Measurements from ENCODE around the gene NUP205.
"Not testable (repeated sequence)": the region's sequence is repeated elsewhere in the genome, so short reads cannot be mapped to it uniquely, and the experiment has no call there.

NUP205 gene

DNA sequence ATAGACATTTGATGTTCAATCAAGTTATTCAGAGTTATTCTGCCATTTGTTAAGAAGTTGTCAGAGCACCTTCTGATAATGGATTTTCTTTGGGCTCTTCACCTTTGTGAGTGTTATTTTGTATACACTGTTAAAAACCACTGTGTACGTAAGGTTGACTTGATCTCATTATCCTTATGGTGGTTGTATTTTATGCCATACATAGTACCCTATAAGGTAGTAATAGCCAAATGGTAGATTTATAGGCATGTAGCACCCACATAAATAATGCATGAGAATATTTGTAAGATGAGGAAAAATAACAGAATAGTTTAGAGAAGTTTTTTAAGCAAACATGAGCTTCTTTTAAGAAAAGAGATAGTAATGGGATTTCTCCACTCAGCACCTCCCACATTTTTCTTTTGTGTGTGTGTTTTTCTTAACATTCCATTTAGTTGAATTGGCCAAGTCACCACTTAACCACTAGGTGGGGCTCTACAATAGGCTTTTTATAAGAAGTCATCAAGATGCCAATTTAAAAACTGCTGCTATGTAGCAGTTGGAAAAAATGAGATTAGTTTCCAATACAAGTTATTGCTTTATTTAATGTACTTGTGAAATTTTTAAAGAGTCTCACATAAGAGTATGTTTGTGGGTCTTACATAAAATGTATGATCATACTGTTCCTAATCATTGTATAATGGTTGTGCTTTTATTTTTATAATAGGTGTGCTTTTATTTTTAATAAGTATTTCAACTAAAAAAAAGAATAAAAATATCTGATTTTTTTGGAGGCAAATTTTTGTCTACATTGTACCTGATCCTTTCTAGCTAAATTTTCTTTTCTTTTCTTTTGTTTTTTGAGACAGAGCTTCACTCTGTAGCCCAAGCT lies 63.5 kb downstream of the NUP205 start:
- DNase-seq: peak; percentile 54

DNA sequence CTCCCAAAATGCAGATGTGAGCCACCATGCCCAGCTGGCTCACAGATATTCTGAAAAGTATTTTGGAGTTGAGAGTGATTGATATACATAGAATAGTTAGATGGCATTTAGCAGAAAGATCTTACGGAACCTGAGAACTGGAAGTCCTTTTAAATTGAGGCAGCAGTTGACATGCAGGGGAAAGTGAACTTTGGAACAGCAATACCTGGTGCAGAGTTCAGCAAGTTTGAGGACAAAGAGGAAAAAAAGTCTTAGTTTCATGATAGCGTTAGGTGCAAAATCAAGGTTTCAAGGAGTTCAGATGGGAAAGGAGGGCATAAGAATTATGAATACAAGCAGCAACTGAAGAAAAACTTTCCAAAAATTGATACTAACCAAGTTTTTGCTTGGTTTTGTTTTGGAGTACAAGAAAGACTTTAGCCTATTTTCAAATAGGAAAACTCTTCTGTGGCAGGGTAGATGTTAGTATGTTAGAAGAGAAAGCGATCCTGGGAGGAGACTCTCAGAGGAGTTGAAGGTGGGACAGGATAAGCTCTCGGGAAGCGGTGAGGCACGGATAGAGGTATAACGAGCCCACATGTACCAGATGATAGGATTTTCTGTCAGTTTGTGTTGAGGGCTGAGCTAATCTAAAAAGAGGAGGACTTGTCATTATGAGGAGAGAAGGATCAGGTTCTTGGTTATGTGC lies 76.6 kb downstream of the NUP205 start:
- no peak for DNase-seq

DNA sequence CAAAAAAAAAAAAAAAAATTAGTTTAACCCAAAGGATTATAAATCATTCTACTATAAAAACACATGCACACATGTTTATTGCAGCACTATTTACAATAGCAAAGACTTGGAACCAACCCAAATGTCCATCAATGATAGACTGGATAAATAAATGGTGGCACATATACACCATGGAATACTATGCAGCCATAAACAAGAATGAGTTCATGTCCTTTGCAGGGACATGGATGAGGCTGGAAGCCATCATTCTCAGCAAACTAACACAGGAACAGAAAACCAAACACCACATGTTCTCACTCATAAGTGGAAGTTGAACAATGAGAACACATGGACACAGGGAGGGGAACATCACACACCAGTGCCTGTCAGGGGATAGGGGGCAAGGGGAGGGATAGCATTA lies 82.0 kb downstream of the NUP205 start:
- DNase-seq: not testable (repeated sequence)

DNA sequence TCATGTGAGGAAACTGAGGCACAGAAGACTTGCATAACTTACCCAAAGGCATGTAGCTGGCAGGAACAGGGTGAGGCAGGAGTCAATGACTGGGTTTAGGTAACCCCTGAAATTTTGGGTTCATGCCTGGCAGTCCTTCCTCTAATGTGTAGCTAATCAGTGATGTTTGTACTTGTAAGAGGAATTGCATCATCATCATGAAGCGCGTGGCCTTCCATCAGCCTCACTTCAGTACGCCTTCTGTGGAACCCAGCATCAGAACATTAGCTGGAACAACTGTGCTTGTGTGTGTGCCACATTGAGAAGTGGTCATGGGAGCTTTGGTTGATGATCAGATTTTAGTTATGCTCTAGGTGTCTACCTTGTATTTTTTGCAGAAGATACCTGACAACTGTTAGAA lies 86.4 kb downstream of the NUP205 start:
- no peak for DNase-seq

DNA sequence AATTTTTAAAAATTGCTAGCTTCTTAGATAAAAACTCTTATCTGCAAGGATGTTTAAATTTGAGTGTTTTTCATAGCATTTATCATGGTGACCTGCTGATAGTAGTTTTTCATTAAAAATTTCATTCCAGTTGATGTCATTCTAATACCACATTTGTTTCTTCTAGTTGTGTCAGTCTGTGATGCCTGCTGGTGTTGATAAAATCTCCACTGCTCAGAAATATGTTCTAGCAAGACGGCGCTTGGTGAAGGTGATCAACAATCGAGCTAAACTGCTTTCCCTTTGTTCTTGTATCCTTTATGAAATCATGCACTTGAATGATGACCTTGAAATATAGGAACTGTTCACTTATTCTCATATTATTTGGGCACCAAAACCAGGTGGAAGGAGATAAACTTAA lies 87.0 kb downstream of the NUP205 start:
- DNase-seq: no peak

DNA sequence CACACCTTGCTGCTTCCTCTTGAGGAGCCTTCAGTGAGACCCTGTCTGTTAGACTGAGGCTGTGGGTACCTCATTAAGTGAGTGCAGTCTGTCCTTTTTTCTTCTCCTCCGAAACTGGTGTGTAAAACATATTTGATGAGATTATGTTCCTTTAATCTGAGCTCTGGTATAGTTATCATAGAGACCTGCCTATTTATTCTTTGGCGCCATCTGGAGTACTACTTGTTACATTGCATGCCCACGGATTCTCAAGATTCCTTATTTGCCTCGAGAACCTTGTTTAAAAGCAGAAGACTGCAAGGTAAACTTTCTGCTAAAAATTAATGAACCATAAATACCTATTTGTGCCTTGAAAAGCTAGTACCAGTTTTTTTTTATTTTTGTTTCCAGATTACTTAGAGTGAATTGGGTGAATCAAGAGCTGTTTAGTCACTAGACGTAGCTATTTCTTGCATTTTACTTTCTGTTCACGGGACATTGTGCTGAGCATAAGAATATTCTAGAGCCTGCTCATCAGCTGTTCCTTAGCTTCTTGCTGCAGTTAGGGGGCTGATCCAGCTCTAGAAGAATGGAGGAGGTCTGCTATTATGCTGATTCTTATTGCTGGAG lies 87.7 kb downstream of the NUP205 start:
- DNase-seq: no peak

DNA sequence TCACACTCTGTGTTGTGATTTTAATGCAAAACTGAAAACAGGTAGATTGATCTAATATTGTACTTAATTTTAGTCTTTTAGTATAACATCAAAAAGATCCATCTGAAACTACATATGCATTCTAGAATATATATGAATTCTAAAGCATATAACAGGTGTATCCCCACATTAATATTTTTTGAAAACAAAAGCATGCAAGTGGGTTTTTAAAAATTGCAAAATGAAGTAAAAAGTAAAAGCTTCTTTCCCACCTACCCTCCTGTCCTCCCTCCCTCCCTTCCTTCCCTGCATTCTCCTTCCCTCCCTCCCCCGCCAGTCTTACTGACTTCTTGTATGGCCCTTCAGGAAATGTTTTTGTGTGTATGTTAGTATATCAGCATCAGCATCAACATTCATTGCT lies 90.0 kb downstream of the NUP205 start:
- DNase-seq: no peak

DNA sequence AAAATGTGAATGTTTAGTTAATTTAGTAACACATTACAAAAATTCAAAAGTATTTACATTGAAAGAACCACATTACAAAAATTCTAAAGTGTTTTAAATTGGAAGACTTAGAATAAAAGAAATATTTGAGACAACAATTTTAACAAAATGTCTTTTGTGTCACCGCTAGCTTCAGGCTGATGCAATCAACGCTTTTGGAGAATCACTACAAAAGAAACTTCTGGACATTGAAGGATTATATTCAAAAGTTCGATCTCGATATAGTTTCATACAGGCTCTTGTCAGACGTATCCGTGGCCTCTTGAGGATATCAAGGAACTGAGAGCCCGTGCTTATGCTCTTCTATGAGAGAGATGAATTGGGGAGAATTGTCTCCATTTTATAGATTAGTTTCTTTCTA lies 90.5 kb downstream of the NUP205 start:
- DNase-seq: no peak

DNA sequence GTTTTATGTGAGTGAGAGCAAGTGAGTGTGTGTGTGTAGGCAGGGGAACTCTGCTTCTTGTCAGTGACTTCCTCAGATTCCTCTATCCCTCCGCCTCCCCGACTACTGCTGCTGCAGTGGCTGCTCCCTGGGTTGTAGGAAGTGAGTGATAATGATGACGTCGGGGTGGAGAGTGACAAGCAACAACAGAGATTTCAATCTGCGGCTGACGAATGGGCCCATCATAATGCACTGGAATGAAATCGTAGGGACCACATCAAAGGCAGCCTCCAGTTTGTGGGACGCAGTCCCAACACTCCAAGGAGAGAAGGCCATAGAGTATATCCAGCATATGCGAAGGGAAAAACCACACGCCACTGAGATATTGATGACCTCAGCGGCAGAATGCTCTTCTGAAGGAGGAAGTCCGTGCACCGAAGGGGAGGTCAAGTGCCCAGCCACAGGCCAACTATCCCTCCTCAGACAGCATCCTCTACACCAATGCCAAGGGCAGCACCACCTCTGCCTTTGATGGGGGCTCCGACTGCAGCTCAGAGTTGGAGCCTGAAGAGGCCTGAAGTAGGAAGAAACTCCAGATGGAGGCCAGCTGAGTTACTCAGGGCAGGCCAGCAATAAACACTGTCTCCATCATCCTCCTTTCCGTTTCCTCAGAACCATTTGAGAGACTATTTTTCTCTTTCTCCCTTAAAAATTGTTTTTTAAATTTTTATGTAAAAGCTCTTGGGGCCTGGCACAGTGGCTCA lies 93.3 kb downstream of the NUP205 start:
- DNase-seq: no peak

DNA sequence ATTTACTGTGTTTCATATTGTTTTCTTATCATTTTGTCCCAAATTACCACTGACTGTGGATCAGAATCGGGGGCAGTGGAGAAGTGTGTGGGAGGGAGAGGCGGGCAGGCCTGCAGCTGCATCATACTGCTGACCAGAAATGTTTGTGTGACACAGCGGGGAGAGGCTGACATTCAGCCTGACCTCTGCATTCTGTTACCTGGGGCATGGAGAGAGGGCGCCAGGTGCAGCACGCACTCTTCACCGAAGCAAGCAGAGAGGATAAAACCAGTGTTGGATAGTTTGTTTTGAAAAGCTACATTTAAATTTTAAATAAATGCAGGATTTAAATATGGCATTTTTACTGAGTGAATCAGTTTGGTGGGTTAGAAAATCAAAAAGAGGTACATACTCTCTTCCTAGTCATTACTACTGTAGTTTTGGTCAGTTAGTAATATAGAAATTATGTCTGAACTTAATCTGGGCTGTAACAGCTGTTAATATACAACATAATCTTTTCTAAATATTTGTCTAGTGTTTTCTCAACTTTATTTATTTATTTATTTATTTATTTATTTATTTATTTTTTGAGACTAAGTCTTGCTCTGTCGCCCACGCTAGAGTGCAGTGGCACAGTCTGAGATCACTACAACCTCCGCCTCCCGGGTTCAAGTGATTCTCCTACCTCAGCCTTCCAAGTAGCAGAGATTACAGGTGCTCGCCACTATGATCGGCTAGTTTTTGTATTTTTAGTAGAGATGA lies 95.8 kb downstream of the NUP205 start:
- no peak for DNase-seq

DNA sequence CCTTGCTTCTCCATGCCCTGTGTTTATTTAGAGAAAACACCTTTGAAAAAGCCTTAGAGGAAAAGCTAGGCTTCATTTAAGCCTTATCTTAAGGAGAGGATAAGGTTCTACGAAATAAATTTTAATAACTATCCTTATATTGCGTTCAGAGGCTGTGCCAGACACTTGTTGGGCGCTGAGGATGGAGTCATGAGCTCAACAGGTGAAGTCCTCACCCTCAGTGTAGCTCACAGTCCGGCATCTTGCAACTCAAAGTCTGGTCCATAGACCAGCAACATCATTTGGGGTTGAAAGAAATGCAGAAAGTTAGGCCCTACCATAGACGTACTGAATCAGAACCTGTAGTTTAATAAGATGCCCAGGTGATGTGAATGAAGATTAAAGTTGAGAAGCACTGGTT lies 100.8 kb downstream of the NUP205 start:
- DNase-seq: no peak

DNA sequence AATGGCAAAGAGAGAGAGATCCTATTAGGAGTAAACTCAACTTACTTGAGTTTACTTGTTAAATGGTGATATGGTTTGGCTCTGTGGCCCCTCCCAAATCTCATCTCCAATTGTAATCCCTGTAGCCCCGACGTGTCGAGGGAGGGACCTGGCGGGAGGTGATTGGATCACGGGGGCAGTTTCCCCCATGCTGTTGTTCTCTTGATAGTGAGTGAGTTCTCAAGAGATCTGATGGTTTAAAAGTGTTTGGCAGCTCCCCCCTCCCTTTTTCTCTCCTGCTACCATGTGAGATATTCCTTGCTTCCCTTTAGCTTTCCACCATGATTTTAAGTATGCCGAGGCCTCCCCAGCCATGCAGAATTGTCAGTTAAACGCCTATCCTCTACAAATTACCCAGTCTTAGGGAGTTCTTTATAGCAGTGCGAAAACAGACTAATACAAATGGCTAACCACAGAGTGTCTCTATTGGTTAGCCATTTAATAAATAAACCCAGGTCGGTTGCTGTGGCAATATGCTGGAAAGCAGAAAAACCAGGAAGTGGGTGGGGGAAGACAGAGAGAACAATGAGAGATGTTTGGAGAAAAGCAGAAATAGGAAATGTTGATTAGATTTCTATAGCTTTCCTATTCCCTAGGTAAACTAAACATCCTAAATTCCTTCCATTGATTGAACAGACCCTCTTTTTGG lies 101.6 kb downstream of the NUP205 start:
- DNase-seq: no peak

DNA sequence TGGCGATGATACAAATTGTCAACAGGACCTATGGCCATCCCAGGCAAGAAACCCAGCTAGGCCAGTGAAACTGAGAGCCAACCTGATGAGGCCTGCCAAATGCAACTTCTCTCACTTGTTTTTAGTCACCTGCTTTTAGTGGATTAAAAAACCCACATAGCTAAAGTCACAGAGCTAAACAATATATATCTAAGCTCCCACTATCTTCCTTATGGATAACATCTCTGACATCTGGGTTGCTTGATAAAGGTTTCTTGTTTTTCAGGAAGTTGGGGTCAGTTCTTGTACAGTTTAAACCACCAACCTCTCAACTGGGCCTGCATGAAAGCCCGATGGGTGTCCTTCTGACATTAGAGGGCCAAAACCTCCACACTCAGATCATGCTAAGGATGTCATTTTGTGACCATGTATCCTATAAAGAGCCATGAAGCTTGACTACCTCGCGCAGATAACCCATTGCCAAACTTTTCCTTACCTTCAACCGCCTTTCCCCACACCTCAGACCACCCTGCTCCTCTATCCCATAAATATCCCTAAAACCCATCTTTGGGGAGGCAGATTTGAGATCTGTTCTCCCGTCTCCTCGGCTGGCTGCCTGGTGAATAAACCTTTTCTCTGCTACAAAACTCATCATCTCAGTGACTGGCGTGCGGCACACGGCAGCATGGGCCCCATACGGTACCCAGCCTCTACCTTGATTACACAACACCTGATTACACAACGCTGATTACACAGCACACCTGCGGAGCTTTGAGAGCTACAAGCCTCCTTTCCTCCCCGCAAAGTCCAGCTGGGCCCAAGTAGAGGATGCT lies 103.8 kb downstream of the NUP205 start:
- DNase-seq: no peak

DNA sequence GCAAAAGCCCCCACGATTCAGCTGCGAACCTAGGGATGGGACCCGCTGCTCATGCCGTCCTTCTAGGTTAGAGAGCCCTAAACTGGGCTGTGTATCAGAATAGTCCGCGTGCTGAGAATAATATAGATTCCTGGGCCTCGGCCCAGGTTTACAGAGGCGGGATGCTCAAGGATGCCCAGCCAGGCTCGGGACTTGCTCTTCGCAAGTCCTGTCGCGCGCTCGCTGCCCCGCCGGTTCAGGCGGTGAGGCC lies 104.3 kb downstream of the NUP205 start:
- no peak for DNase-seq

DNA sequence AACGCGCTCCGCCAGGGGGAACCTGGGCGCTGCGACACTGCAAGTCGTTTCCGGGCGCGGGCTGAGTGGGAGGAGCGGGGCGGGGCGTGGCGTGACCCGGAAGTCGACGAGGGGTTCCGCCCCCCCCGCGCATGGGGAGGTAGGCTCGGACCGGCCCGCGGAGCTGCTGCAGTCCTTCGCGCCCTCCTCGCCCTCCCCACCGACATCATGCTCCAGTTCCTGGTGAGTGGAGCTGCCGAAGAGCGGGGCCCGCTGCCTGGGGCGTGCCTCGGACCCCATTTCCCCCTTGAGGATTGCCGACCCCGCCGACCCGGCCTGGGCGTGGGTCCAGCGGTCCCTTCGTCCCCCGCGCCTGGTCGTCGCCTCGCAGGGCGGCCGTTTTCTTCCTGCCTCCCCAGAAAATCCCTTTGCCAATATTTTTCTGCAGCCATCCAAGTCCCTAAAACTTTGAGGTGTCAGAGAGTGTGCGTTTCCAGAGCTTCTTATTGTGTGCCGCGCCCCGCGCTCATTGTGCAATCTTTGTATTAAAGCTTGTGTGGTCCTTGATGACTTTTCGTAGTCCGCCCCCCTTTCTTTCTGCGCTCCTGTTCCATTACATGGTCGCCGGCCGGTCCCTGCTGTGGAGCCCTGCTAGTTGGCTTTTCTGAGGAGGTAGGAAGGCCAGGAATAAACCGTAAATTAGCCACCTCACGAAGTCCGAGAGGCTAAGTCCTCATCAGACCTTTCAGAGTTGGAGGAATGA lies 104.8 kb downstream of the NUP205 start, which contains the start of gene STMP1:
STMP1 (plus strand) TSS at position 142 of the 742 bp plus-strand sequence.
- DNase-seq: peak; percentile 76

DNA sequence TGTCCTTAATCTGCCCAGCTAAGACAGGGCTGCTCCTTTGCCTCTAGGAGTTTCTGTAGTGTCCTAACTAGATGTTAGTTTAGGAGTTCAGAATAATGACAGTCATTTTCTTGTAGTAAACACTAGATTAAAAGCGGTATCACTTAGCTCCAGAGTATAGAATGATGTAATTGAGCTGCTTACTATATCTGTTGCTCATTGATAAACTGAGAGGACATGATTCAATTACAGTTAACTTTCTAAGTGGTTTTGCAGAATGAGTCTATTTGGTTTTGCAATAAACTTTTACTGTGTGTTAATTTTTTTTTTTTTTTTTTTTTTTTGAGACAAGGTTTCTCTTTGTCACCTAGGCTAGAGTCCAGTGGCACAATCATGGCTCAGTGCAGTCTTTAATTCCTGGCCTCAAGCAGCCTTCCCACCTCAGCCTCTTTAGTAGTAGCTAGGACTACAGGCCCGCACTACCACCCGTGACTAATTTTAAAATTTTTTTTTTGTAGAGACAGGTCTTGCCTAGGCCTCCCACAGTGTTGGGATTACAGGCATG lies 106.4 kb downstream of the NUP205 start:
- no peak for DNase-seq

DNA sequence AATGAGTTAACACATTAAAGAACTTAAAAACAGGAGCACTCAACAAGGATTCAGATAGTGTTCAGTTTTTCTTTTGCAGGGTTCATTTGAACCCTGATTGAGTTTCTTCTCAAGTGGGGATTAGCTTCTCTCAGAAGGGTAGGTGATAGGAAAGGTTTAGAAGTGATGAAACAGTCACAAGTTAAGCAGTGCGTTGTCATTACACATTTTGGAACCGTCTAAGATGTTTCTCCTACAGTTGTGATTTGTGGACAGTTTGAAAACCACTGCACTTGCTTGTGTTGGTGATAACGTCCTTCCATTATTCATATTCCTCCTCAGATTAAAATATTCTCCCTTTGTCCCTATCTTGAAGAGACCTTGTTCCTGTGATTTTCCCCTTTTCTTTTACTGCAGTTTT lies 107.3 kb downstream of the NUP205 start:
- no peak for DNase-seq

DNA sequence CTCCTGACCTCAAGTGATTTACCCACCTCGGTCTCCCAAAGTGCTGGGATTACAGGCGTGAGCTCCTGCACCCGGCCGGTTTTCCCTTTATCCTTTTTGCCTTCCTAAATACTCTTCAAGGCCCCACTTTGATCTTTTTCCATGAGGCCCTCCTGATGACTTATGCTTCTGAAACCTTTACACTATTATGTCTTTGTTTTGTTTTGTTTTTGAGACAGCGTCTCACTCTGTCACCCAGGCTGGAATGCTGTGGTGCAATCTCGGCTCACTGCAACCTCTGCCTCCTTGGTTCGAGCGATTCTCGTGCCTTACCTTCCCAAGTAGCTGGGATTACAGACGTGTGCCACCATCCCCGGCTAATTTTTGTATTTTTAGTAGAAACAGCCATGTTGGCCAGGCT lies 108.4 kb downstream of the NUP205 start:
- DNase-seq: no peak

DNA sequence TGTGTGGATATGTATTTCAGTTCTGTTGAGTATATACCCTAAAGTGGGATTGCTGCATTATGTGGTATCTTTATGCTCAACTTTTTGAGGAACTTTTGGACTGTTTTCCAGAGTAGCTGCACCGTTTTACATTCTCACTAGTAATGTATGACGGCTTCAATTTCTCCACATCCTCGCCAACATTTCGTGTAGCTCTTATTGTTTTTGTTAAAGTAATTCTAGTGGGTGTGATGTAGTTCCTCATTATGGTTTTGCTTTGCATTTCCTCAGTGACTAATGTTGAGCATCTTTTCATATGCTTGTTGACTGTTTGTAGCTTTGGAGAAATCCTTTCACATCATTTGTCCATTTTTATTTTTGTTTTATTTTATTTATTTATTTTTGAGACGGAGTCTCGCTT lies 109.1 kb downstream of the NUP205 start:
- DNase-seq: no peak

DNA sequence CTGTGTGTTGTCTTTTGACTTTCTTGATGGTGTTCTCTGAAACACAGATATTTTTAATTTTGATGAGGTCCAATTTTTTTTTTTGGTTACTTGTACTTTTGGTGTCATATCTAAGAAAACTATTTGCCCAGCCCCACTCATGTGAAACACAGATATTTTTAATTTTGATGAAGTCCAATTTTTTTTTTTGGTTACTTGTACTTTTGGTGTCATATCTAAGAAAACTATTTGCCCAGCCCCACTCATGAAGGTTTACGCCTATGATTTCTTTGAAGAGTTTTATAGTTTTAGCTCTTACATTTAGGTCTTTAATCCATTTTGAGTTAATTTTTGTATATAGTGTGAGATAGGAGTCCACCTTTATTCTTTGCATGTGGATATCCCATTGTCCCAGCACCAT lies 109.9 kb downstream of the NUP205 start:
- not testable (repeated sequence) for DNase-seq

All from NCI-H226 (cell line).